ENCODE results near the gene SGSM2.

The SGSM2 gene

DNA sequence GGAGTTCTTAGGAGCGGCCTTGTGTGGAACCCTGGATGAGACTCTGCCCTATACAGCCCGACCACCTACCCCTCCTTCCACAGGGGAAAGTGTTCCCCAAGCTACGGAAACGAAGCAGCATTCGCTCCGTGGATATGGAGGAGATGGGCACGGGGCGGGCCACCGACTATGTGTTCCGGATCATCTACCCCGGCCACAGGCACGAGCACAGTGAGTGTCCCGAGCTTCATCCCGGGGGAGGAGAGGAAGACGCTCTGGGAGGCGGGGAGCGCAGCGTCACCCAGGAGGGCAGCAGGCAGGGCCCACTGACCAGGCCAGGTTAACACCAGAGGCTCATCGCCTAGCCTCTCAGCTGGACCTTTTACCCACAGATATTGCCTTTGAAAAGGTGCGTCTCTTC is 27.8 kb downstream of the SGSM2 start:
- TF ChIP-seq FOXP2 (optimal IDR thresholded peaks at IDR 0.05; ENCODE audit: borderline replicate concordance, extremely low read depth, extremely low read length, insufficient read depth): no peak
- no peak for TF ChIP-seq SIN3A (IDR thresholded peaks at IDR 0.05; ENCODE audit: borderline replicate concordance, insufficient read depth, low read length)
- no peak for TF ChIP-seq POLR2AphosphoS5 (IDR thresholded peaks at IDR 0.05; ENCODE audit: low read depth, low read length)
- TF ChIP-seq TAF1 (IDR thresholded peaks at IDR 0.05; ENCODE audit: borderline replicate concordance, insufficient read depth, low read length): no peak
- TF ChIP-seq, protein P1, sequence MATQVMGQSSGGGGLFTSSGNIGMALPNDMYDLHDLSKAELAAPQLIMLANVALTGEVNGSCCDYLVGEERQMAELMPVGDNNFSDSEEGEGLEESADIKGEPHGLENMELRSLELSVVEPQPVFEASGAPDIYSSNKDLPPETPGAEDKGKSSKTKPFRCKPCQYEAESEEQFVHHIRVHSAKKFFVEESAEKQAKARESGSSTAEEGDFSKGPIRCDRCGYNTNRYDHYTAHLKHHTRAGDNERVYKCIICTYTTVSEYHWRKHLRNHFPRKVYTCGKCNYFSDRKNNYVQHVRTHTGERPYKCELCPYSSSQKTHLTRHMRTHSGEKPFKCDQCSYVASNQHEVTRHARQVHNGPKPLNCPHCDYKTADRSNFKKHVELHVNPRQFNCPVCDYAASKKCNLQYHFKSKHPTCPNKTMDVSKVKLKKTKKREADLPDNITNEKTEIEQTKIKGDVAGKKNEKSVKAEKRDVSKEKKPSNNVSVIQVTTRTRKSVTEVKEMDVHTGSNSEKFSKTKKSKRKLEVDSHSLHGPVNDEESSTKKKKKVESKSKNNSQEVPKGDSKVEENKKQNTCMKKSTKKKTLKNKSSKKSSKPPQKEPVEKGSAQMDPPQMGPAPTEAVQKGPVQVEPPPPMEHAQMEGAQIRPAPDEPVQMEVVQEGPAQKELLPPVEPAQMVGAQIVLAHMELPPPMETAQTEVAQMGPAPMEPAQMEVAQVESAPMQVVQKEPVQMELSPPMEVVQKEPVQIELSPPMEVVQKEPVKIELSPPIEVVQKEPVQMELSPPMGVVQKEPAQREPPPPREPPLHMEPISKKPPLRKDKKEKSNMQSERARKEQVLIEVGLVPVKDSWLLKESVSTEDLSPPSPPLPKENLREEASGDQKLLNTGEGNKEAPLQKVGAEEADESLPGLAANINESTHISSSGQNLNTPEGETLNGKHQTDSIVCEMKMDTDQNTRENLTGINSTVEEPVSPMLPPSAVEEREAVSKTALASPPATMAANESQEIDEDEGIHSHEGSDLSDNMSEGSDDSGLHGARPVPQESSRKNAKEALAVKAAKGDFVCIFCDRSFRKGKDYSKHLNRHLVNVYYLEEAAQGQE (IDR thresholded peaks at IDR 0.05; ENCODE audit: insufficient read depth in 1 of 2, low read depth in 2 of 2, low read length in 2 of 2): no peak

DNA sequence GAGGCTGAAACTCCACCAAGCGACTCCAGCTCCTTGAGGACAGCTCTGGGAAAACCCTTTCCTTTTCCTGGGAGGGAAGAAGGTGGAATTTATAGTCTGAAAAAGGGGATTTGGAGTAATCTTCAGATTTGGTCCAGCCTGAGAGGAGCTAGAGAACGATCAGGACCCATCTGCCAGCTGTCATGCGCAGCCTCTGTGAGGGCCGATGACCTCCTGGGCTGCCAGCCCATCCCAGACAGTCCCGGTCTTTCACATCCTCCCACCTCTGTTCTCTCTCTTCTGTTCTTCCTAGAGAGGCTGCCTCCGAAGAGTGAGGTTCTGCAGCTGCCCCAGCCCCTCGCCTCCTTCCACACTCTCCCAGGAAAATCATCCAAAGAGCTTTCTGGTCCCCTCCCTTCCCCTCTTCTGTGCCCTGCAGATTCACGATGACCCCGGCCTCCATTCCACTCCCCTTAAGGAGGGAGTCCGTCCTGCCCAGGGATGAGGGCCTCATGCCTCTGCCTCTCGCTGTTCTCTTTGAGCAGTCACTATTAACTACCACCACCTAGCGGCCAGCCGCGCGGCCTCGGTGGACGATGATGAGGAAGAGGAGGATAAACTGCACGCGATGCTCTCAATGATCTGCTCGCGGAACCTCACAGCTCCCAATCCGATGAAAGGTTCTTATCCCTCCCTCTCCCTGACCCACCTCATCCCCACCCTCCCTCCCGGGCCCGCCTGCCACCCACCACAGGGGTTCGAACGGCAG is 29.6 kb downstream of the SGSM2 start:
- TF ChIP-seq TAF1 (IDR thresholded peaks at IDR 0.05; ENCODE audit: borderline replicate concordance, insufficient read depth, low read length): no peak
- no peak for TF ChIP-seq POLR2AphosphoS5 (IDR thresholded peaks at IDR 0.05; ENCODE audit: low read depth, low read length)
- TF ChIP-seq SIN3A (IDR thresholded peaks at IDR 0.05; ENCODE audit: borderline replicate concordance, insufficient read depth, low read length): no peak
- TF ChIP-seq, protein P1 (IDR thresholded peaks at IDR 0.05; ENCODE audit: insufficient read depth in 1 of 2, low read depth in 2 of 2, low read length in 2 of 2): no peak

DNA sequence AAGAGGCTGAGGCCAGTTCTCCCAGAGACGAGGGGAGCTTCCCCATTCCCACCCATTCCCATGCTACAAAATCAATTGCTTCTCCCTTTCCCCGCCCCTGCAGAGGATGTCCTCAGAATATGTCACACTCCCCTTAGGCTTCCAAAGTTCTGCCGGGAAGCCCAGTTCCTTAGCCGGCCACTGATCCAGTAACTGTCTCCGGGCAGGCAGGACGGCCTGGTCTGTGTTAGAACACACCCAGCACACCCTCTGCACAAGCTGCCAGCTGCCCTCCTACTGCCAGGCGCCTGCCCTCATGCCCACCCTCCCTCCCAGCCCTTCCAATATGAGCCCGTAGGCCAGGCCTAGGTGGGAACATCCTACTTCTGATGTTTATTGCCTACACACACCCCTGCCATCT is 31.1 kb downstream of the SGSM2 start:
- TF ChIP-seq, protein P1 (IDR thresholded peaks at IDR 0.05; ENCODE audit: insufficient read depth in 1 of 2, low read depth in 2 of 2, low read length in 2 of 2): no peak

DNA sequence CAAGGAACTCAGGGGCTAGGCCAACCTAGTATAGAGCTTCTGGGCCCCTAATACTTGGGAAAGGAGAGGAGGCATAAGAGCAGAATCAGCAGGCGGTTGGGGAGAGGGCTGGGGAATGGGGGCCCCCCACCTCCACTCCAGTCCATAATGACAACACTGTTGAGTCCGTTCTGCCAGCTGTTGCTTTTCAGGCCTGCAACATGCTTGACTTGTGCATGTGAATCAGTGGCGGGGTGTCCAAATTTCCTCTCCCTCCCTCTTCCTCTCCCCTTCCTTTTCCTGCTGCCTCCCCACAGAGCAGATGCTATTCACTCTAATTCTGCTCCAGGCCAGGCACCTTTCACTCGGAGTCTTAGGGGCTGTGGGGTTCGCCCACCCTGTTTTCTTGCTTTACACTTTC is 31.7 kb downstream of the SGSM2 start:
- no peak for TF ChIP-seq TAF1 (IDR thresholded peaks at IDR 0.05; ENCODE audit: borderline replicate concordance, insufficient read depth, low read length)

DNA sequence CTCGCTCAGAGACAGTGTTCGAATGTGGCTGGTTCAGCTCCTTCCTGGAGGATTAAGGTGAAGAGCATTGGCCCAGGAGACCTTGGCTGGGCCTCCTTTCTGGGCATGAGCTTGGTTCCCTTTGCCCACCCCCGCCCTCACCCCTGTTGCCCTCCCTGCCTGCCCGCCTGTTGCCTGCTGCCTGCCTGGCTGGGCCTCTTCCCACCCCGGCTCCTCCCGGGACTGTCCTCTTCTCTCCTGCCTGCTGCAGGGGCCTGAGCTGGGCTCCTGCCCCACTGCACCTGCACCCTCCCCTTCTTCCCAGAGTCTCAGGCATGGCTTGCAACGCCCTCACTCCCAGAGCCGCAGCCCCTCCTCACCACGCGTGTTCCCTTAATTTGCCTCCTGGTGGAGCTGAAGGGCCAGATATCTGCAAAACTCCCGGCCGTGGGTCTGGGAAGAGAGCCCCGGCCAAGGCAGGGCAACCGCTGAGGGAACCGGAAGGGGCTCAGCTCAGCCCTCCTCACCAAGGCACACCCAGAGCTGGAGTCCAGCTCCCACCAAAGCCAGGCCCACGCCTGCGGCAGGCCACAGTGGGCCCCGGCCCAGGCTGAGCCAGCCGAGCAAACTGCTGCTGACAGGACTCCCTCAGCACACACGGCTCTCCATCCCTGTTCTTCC is 32.4 kb downstream of the SGSM2 start:
- TF ChIP-seq FOXP2 (optimal IDR thresholded peaks at IDR 0.05; ENCODE audit: borderline replicate concordance, extremely low read depth, extremely low read length, insufficient read depth) (no peak), POLR2AphosphoS5 (IDR thresholded peaks at IDR 0.05; ENCODE audit: low read depth, low read length) (no peak), SIN3A (IDR thresholded peaks at IDR 0.05; ENCODE audit: borderline replicate concordance, insufficient read depth, low read length) (no peak), TAF1 (IDR thresholded peaks at IDR 0.05; ENCODE audit: borderline replicate concordance, insufficient read depth, low read length) (no peak)
- TF ChIP-seq, protein P1 (IDR thresholded peaks at IDR 0.05; ENCODE audit: insufficient read depth in 1 of 2, low read depth in 2 of 2, low read length in 2 of 2): no peak
